CD4-positive, alpha-beta T cell treated with Interleukin-15 for 4 hours (primary cell): ENCODE measurements around the gene CKAP5.

Experiments
- DNase-seq: peaks from one replicate; pipeline ENCODE4 v3.0.0-alpha.2; 2020; ENCODE audit warnings: low spot score

The CKAP5 gene

DNA sequence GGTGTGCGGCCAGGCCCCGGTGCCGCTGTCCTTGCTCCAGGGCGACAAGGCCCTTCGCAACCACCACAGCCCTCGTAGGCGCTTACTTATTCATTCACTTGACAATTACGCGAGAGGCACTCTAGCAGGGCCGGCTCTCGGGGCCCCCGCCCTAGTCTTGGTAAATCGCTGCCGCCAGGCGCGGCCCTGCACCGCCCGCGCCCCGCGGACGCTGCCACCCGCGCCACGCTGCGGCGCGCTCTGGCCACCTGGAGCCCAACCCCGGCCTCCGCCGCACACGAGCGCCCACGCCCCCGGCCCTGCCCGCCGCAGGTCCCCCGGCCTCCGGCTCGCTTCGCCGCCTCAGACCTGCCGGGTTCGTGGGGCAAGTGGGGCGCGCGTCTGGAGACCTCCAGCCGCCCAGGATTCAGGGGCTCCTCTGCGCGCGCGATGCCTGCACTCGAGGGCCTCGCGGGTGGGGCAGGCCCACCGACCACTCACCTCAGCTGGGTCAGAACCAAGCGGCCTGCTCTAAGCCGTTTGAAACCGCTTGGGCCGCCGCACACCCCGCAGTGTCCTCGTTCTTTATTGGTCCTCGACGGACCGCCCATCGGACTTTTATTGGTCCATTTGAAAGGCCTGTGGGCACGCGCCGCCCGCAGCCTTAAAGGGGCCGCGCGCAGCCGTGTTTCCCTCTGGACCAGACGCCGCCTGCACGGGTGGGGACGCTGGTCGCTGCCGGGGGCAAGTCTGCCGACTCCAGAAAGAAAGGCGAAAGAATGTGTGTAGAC is at the start of gene CKAP5:
Gene CKAP5, minus strand, starts transcription at position 541 of the 770 bp plus-strand sequence. CDS start 25,049 bp downstream, outside the sequence.
- peak; percentile 86 for DNase-seq

DNA sequence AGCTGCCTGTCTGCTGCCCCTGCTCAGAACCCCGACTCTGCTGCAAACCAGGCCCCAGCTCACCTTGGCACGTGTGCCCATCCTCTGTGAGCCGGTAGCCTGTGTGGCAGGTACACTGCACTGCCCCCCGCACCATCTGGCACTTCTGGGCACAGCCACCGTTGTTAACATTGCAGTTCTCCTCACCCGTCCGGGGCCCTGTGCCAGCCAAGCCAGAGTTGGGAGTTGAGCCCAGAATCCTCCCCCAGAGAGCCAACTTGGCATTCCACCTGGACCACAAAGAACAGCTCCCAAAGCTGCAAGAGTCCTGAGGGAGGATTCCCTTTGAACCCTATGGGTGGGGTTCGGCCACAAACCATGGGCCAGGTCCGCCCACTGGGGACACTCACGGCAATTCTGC is 49.7 kb upstream of the CKAP5 start:
- DNase-seq, result no peak

DNA sequence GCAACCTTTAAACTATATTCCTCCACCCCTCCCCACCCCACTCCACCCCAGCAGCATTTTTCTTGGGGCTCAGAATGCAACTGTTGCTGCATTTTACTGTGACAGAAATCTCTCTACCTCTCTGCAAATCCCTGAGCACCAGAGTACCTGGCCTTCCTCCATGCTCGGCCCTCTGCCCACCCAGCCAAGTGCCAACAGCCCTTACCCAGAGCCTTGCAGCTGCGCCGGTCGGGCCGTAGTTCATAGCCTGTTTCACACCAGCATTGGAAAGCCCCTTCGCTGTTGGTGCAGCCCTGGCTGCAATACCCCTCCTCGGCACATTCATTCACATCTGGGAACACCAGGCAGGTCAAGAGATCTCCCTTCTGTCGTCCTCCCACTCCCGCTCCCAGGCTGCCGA is 48.9 kb upstream of the CKAP5 start:
- DNase-seq, result no peak

DNA sequence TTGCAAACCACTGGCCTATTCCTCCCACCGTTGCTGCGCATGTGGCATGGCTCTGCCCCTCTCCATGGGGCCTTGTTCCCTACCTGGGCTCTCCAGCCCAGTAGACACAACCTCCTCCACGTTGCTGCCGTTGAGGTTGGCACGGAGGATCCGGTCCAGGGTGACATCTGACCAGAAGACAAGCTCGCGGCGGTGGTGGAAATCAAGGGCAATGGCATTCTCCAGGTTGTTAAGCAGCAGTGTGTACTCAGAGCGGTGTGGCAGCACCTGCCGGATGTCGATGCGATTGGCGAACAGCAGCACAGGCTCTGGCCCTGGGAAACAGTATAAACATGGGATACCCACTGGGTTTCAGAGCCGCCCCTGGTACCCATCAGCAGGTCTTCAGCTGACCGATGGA is 48.4 kb upstream of the CKAP5 start:
- no peak for DNase-seq

DNA sequence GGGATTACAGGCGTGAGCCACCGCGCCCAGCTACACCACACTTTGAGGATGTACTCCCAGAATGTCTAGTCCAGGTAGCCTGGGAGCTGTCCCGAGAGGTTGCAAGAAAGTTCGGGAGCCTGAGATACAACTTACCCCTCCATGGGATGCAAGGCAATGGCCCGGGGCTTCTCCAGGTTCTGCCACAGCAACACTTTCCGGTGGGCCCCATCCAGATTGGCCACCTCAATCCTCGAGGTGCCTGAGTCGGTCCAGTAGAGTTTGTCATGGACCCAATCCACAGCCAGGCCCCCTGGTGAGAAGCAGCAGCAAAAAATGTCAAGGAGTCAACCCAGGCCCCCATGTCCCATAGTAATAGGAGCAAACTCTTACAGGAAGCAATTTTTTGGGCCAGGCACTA is 46.8 kb upstream of the CKAP5 start:
- DNase-seq, result no peak

DNA sequence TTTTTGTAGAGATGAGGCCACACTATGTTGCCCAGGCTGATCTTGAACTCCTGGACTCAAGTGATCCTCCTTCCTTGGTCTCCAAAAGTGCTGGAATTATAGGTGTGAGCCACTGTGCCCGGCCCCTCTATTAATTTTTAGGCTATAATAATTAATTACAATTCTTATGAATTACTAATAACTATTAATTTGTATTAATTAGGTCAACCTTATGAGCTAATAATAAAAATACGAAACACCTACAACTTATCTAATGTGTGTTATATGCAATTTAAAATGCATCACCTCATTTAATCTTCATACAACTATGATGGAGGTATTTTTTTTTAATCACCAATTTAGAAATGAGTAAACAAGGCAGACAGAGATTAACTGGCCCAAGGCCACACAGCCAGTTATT is 46.0 kb upstream of the CKAP5 start:
- no peak for DNase-seq

DNA sequence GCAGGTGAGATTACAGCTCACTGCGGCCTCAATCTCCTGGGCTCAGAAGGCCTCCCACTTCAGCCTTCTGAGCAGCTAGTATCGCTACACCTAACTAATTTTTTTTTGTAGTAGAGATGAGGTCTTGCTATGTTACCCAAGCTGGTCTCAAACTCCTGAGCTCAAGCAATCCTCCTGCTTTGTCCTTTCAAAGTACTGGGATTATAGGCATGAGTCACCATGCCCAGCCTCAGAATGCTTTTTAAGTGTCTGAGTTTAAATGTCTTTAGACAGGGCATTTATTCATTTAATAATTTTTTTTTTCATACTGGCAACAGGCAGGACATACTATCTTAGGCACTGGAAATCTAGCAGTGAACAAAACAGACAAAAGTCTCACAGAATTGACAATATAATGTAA is 44.6 kb upstream of the CKAP5 start:
- no peak for DNase-seq

DNA sequence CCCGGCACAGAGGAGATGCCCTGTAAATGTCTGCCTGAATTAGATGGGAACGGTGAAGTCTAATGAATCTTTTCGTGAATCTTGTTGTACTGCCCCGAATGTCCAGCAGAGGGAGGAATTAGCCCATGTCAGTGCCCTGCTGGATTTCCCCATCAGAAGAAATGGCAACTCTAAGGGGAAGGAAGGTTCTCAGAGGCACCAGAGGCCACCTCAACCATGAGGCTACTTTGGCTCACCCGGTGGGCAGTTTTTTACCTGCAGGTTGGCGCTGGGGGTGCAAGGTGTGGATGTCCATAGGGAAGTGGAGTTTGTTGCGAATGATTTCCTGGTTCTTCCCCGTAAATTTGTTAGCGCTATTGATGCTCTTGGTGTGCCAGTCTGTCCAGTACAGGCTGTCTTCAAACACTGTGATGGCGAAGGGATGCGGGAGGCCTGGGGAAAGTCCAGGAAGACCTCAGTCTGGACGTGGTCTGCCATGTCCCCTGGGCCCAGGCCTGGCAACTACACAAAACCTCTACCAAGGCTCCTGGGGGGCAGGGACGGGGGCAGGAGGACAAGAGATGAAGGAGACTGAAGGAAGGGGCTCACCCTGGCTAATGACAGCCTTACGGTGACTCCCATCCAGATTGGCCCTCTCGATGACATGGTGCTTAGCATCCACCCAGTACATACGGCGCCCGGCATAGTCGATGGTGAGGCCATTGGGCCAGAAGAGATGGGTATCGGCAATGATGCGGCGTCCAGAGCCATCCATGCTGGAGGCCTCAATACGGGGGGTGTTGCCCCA is 43.8 kb upstream of the CKAP5 start:
- DNase-seq, result peak; percentile 75

DNA sequence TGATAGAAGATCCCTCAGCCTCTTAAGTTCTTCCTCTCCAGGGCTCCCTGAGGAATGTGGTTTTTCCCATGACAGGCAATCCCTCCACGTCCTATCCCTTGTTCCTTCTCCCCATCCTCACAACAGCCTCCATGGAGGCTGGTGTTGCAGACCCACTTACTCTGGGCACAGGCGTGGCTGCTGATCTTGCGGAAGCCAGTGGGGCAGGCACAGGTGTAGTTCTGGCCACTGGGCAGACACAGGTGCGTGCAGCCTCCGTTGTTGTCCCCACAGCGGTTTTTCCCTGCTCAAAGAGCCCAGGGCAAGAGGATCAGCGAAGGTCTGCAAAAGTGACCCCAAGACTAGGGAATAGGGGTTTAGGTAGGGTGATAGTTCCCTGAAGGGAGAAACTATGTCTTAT is 43.2 kb upstream of the CKAP5 start:
- DNase-seq, result no peak

DNA sequence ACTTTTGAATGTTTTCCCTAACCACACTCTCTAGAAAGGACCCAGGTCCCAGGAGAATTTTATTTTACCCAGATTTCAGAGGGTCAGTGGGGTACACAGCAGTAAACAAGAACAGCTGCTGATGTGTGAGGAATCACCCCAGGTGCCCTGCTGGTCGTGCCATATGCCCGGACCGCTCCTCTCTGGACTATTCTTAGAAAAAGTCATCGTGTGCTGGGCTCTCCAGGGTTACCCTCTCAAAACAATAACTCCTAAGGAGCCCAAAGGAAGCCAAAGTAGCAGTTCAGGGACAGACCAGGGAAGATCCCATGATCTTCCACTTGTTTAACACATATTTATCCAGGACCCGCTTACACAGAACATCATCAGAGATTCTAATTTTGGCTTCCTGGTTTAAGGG is 42.6 kb upstream of the CKAP5 start:
- DNase-seq, result no peak

DNA sequence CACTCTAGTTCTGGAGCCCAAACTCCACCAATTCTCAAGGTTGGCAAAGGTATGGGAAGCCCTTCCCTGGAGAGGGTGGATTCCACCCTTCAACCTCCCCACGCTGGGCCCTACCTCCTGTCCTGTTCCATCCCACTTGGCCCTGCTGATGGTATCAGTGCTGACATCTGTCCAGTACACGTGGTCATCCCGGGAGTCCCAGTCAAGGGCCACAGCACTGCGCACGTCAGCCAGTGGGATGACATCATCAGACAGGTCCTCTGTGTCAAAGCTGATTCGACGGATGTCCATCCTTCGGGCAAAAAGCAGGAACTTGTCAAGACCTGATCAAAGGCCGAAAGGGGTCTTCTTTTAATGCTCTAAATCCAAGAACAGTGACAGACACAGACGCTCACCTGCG is 40.1 kb upstream of the CKAP5 start:
- no peak for DNase-seq

DNA sequence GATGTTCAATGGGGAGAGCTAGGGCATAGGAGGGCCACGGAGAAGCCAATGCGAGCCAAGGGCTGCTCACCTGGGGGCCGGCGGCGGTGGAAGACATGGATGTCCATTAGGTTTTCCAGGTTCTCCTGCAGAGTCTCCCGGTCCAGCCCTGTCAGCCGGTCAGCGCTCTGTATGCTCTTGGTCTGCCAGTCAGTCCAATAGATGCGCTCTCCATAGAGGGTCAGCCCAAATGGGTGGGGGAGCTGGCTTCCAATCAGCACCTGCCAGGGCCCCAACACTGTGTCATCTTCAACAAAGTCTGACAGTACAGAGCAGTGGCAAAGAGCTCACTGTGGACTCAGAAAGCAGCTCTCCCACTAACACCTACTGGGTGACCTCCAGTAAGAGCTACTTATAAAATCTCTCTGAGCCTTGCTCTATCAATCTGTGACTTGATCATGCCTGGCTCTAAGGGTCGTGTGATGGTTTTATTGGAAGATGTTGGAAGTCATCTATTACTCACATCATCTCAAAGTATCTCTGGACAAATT is 33.0 kb upstream of the CKAP5 start:
- DNase-seq, result no peak

DNA sequence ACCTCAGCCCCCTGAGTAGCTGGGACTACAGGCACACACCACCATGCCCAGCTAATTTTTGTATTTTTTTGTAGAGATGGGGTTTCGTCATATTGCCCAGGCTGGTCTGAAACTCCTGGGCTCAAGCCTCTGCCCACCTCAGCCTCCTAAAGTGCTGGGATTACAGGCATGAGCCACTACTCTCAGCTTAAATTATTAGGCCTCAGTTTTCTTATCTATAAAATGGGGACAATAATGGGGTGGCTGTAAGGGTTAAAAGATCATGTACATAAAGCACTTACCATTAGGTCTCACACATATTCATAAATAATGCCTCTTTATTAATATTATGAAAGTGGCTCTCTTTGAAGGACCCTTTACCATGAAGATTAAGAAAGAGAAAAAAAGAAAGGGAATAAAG is 31.5 kb upstream of the CKAP5 start:
- no peak for DNase-seq

DNA sequence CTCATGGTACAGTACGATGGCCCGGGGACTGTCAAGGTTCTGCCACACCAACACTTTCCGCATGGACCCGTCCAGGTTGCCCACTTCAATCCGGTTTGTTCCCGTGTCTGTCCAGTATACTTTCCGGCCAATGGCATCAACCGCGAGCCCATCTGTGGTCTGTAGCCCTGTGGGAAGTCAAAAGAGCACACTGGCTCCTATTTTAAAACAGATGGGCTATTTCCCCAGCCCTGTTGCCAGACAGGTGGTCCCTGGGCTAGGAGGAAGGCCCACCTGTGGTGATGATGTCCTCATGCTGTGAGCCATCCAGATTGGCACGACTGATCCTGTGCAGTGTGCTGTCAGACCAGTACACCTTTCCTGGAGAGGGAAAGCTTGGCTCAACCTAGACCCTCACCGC is 30.4 kb upstream of the CKAP5 start:
- no peak for DNase-seq

DNA sequence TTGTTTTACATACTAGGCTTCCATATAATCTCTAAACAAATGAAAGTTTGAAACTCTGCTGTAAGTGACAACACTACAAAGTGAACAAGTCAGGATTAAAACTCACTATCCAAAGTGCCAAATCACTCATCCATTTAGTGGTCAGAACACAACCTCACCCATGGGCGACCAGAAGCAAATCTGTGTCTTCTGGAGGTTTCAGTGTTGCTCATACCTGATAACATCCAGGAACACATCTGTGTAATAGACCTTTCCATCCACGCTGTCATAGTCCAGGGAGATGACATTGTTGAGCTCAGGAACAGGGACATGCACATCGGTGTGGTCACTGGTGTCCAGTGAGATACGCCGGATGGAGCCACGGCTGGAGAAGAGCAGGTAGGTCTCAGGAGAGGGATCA is 28.5 kb upstream of the CKAP5 start:
- DNase-seq, result no peak

DNA sequence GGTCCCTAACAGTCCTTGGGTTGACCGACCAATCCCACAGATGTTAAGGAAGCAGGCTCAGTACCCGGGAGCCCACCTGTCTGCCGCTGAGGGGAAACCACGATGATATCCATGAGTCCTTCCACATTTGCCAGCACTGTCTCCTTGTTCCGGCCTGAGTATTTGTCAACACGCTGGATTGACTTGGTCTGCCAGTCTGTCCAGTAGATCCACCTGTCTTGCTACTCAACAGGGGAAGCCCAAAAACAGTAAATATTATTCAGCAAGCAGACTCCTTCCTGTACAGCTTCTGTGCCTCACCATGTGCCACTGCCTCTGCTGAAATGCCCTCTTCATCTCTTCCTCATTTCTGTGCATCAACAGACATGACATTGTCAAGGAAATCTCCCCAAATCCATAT is 22.8 kb upstream of the CKAP5 start:
- DNase-seq, result no peak

DNA sequence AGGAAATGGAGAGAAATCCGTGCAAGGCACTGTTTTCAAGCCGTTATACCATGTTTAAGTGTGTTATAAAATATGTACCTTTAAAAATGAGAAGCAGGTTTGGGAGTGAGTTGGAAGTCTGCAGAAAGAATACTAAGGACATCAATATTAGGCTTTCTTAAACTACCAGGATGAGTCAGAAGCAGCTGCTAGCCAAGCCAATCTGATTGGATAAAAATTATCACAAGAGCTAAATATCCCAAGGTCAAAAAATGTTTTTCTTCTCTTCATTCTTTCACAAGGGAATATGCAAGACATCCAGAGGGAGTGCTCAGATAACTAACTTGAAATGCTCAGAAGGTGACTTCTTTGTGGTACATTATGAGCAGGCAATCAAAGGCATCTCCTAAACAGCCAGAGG is 19.3 kb upstream of the CKAP5 start:
- no peak for DNase-seq

DNA sequence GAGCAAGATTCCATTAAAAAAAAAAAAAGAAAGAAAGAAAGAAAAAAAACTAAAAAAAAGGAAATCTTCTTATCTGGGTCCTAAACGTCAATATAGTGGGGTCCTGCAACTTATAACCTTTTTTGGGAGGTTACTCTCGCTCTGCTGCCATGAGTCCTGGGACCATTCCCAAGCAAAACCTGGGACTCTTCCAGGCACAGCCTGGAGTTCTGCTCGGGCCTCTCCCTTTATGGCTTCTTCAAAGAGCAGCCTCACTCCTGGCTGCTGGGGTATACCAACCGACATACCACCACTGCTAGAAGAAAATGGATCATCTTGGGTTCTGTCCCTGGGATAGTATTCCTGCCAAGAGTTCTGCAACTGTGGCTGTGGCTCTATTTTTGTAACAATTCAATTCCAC is 14.1 kb upstream of the CKAP5 start:
- DNase-seq, result no peak

DNA sequence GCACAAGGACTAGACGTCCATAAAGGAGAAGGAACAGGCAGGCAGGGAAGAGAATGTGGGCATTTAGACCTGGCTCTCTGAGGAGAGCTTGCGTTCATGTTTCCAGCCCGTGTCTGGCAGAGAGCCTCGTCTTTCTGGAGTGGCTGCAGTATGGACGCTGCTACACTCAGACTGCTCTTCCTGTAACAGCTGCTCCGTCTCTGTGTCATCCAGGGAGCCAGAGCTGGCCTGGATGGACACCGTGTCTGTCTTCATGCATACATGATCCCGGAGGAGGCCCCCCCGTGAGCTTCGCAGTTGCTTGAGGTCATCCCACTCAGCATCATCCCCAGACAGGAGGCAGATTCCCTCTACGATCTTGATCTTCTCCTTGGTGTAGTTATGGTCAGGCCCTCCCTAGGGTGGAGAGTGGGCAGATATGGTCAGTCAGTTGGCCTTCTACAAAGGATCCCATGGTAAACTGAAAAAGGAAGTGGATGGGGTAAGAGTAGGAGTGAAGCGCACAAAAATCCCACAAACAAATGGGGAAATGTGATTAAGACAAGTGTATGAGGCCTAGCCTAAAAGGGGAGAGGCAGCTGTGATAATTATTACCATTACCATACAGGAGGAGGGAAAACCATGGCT is 13.0 kb upstream of the CKAP5 start:
- no peak for DNase-seq

DNA sequence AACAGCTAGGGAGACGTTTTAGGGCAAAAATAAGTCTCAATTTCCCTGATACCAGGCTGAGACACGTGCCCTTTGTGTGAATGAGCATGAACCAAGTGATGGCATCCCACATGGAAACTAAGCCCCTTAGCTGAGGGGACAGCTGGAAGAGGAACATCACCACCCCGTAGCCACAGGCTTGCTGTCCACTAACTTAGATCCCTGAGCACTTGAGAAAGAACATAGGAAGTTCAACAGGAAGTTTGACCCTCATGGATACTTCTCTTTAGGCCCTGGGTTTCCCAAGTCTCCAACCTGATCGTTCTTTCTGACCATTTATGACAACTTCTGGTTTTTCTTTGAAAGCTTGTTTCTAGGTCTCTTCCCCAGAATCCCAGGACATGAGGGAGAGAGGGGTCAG is 11.6 kb upstream of the CKAP5 start:
- no peak for DNase-seq

DNA sequence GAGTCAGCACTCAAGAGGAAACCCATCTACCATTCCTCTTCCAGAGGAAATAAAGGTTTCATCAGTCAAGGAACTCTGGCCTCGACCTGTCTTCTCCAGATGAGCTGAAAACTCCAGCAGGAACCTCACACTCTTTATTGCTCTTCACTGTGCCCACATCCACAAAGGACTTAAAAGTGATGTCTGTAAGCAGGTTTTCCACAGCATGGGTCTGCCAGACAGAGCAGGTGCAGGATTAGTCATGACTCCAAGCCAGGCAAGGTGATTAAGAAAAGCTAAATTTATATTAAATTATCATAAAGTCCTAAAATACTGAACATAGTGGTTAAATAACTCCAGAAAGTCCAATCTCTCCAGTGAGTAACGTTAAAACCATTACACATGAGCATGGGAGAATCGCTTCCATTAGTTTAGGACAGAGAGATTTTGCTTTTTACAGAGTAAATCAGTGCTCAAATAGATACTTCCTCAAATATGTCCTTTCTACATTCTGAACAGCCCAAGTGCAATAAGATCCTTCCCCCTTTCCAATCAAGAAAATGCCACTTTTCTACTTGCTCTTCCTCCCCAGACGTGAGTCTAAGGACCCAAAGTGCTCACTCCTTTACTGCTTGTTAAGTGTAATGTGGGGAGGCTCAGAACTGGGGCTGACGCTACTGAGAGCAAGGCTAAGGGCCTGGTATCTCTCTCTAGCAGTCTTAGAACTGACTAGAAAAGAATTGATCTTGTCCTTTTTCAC is 10.7 kb upstream of the CKAP5 start:
- no peak for DNase-seq

DNA sequence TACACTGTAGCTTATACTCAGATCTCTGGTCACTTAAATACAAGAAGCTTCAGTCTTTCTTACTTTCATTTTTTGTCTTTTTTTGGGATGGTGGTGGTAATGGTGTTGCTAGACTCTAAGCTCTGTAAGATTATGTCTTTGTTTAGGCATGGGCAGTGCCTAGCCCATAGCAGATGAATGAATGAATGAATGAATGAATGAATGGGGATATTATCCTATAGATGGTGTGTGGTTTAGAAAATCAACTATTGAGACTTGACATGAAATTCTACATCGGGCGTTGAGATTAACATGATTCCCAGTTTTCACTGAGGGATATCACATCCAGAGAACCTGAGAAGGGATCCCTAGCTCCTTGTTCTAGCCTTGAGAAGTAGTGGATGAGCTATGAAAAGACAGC is 9.8 kb upstream of the CKAP5 start:
- no peak for DNase-seq
